Measurements from ENCODE around the gene EFCAB14.

GRCh38 chr1:46703927-46704641 lies 14.8 kb downstream of the EFCAB14 start:
- TF ChIP-seq, protein P1, sequence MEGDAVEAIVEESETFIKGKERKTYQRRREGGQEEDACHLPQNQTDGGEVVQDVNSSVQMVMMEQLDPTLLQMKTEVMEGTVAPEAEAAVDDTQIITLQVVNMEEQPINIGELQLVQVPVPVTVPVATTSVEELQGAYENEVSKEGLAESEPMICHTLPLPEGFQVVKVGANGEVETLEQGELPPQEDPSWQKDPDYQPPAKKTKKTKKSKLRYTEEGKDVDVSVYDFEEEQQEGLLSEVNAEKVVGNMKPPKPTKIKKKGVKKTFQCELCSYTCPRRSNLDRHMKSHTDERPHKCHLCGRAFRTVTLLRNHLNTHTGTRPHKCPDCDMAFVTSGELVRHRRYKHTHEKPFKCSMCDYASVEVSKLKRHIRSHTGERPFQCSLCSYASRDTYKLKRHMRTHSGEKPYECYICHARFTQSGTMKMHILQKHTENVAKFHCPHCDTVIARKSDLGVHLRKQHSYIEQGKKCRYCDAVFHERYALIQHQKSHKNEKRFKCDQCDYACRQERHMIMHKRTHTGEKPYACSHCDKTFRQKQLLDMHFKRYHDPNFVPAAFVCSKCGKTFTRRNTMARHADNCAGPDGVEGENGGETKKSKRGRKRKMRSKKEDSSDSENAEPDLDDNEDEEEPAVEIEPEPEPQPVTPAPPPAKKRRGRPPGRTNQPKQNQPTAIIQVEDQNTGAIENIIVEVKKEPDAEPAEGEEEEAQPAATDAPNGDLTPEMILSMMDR (IDR thresholded peaks at IDR 0.05) = no peak
- no peak for TF ChIP-seq POLR2A (IDR thresholded peaks at IDR 0.05)
